Hematopoietic multipotent progenitor cell treated with erythropoietin and hydrocortisone succinate and interleukin-3 and kit ligand, for 4 days (in vitro differentiated cells): ENCODE results near the gene CEACAM7.

Experiments
- DNase-seq: peaks from one replicate; pipeline ENCODE4 v3.0.0-alpha.2; 2015

CEACAM7 gene

DNA sequence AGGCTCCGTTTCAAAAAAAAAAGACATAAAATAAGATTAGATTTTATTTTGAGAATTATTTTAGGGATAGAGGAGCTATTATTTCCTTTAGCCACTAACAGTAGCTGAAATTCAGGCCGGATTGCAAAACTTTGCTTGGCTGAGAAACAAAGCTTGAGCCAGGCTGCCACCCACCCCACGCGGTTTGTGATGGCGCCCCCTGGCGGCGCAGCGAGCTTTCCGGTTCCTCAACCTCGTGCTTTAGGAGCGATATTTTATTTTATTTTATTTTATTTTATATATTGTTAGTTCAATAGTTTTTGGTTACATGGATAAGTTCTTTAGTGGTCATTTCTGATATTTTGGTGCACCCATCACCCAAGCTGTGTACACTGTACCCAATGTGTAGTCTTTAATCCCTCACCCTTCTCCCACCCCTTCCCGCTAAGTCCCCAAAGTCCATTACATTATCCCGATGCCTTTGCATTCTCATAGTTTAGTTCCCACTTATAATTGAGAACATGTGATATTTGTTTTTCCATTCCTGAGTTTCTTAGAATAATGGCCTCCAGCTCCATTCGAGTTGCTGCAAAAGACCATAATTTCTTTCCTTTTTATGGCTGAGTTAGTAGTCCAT is 41.4 kb downstream of the CEACAM7 start:
- peak; percentile 64 for DNase-seq

- DNase-seq = peak; percentile 78
Measured at GRCh38 chr19:41641879-41642485, 46.1 kb downstream of the CEACAM7 start.

DNA sequence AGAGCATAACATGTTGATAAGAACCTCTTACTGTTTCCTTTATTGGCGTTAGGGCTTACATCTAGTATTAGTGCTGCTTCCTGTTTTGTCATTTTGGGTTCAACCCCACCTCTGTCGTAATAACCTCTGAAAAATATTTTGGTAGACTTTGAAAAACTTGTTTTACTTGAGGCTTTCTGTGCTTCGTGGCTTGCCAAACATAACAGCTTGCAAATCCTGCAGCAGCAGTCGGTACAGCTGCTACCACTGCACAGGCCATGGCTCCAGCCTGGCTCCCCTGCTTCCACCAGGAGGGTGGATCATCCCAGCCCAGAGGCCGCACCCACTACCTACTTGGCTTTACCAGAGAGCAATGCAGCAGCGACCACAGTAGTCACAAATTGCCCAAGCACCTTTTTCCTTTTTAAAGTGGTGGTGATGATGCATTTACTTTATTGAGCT is 49.4 kb downstream of the CEACAM7 start:
- peak; percentile 53 for DNase-seq

DNA sequence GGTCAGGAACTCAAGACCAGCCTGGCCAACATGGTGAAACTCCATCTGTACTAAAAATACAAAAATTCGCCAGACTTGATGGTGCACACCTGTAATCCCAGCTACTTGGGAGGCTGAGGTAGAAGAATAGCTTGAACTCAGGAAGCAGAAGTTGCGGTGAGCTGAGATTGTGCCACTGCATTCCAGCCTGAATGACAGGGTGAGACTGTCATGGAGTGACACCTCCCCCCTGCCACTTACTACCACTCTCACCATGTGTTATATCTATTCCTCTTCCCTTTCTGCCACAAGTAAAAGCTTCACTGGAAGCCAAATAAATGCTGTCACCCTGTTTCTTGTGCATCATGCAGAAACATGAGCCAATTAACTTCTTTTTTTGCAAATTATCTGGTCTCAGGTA is 50.6 kb downstream of the CEACAM7 start:
- DNase-seq = peak; percentile 38

DNA sequence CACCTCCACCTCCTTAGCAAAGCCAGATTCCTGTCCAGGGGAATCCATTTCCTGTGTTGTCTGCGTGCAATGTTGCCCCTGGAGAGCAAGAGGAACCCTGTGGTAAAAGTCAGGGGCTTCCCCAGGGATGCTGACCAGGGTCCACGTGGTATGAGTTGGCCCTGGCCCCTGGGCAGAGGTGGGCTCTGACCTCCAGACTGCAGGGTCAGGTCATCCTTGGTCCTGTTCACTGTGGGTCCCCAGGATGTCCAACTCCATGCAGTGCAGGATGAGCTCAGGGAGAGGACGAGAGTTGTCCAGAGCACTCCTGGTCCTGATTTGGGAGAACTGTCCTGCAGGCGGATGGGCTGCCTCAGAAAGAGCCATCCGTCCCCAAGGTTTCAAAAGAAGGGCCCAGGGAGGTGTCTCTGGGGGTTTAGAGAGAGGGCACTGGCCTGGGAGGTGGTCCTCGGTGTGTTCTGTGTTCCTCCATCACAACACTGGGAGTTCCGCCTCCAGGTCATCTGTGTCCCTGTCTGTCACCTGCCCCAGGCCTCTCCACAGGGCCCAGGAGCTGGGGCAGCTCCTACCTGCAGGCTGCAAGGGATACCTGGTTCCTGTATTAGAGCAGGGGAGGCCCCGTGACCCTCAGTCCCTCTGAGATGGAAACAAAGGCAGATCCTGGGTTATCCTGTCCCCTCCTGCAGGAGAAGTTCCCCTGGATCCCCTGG is 59.9 kb downstream of the CEACAM7 start:
- no peak for DNase-seq

DNA sequence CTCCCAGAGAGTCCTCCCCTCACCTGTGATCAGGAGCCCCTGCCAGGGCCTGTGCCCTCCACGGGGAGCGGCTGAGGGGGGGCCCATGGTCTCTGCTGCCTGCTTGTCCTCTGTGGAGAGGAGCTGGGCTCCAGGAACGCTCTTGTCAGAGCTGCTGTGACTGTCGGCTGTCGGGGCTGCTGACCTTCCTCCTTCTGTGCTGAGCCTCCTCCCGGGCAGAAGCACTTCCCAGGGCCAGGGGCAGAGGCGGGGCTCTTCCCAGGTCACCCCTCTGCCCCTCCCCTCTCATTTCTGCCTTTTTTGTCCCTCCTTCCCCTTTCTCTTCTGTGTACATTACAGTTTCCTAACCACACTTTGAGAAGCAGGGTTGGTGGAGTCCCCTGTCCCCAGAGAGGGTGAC is 61.2 kb downstream of the CEACAM7 start, which contains the start of gene CEACAM4:
TSS of gene CEACAM4 (minus strand) at position 198 of the 400 bp plus-strand sequence. CDS start at position 87, 111 bp downstream.
- DNase-seq = peak; percentile 62

GRCh38 chr19:41626278-41626677 is 61.8 kb downstream of the CEACAM7 start:
- DNase-seq = no peak

DNA sequence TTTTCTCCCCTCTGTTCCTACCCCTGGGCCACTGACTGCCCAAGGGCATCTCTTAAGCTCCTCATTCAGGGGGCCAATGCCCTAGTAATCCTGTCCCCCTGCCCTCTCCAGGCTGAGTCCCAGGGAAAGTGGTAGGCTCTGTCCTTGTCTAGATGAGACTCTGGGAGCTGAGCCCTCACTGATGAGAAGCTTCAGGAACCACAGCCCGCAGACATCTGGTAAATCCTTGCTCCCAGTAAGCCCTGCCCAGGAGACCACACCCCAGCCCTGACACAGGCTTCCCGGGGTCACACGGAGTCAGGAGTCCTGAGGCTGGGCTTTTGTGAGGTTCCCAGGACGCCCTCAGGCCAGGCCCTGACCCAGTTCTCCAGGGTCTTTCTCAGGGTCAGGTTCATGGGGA is 63.1 kb downstream of the CEACAM7 start:
- DNase-seq = no peak

DNA sequence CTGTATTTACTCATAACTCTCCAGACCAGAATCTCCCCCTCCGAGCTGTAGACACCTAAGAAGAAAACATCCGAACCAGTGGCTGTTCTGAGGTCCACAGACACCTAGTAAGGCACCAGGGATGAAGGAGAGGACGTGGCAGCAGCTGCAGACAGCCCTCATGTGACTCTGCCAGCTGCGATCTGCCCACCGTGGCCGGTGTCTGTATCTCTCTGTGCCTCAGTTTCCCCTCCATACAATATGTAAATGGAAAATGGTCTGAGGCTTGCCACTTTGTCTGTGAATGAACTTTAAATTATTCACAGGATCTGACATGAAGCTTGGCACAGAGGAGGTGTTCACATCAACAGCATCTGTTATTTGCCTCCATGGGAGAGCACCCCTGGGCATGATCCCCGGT is 63.6 kb downstream of the CEACAM7 start:
- no peak for DNase-seq

DNA sequence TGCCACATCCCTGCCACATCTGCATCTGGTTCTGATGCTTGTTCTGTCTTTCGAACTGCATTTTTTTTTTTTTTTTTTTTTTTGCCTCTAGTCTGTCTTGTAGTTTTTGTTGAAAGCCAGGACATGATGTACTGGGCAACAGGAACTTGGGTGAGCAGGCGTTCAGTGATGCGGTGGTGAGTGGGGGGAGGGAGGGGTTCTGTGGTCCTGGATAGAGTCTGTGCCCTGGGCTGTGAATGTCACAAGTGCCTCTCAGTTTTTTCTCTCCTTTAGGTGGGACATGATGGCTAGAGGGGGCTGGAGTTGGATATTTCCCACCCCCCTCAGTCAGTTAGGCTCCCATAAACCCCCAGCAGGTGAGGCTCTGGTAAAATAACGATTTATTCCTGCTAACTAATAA is 64.7 kb downstream of the CEACAM7 start:
- peak; percentile 65 for DNase-seq
